Trophoblast cell (in vitro differentiated cells and primary cell): ENCODE data around the gene CLEC2D.
"Not testable (repeated sequence)": the region's sequence is repeated elsewhere in the genome, so short reads cannot be mapped to it uniquely, and the experiment has no call there.

ENCODE experiments used
- DNase-seq, 2 donors: peaks; one replicate each; pipeline ENCODE4 v3.0.0-alpha.2; 2016
- H2AFZ ChIP-seq: 2 replicates; pipeline ENCODE4 v1.6.1; 2013; ENCODE audit warnings: low read length, moderate library complexity, mild to moderate bottlenecking; ENCODE audit not compliant: insufficient read depth, poor library complexity
- H2AK5ac ChIP-seq: 2 replicates; pipeline ENCODE4 v1.6.1; 2013; ENCODE audit warnings: mild to moderate bottlenecking, low read length
- H2BK120ac ChIP-seq: 2 replicates; pipeline ENCODE4 v1.6.1; 2013; ENCODE audit warnings: low read length, mild to moderate bottlenecking, moderate library complexity; ENCODE audit not compliant: insufficient read depth, poor library complexity
- H2BK12ac ChIP-seq: 2 replicates; pipeline ENCODE4 v1.6.1; 2013; ENCODE audit warnings: mild to moderate bottlenecking, low read length, moderate library complexity
- H2BK5ac ChIP-seq: 2 replicates; pipeline ENCODE4 v1.6.1; 2013; ENCODE audit warnings: low read length, low read depth, moderate library complexity, mild to moderate bottlenecking; ENCODE audit not compliant: poor library complexity
- H3K14ac ChIP-seq: 2 replicates; pipeline ENCODE4 v1.6.1; 2013; ENCODE audit warnings: mild to moderate bottlenecking, low read length
- H3K18ac ChIP-seq: 2 replicates; pipeline ENCODE4 v1.6.1; 2013; ENCODE audit warnings: mild to moderate bottlenecking, low read length
- H3K23ac ChIP-seq: 2 replicates; pipeline ENCODE4 v1.6.1; 2013; ENCODE audit warnings: low read length
- H3K27ac ChIP-seq: 2 replicates; pipeline ENCODE4 v1.5.1; 2013; ENCODE audit warnings: low read depth, mild to moderate bottlenecking, inconsistent platforms, low read length, moderate library complexity
- H3K27me3 ChIP-seq: 2 replicates; pipeline ENCODE4 v1.6.1; 2013; ENCODE audit warnings: inconsistent platforms, mild to moderate bottlenecking, low read length, moderate library complexity; ENCODE audit not compliant: insufficient read depth
- H3K36me3 ChIP-seq, 2 experiments: 1 replicate in 1 of 2; 2 replicates in 1 of 2; pipeline ENCODE4 v1.6.1; 2013; ENCODE audit warnings: low read length in 2 of 2, mild to moderate bottlenecking in 2 of 2, moderate library complexity in 1 of 2; ENCODE audit not compliant: insufficient read depth in 2 of 2, control insufficient read depth in 1 of 2
- H3K4ac ChIP-seq: 2 replicates; pipeline ENCODE4 v1.6.1; 2013; ENCODE audit warnings: low read depth, mild to moderate bottlenecking, low read length, moderate library complexity
- H3K4me1 ChIP-seq, 2 experiments: 1 replicate in 1 of 2; 2 replicates in 1 of 2; pipeline ENCODE4 v1.6.1; 2013; ENCODE audit warnings: low read length in 2 of 2, mild to moderate bottlenecking in 2 of 2, moderate library complexity in 1 of 2; ENCODE audit not compliant: insufficient read depth in 2 of 2, control insufficient read depth in 1 of 2
- H3K4me2 ChIP-seq: 2 replicates; pipeline ENCODE4 v1.6.1; 2013; ENCODE audit warnings: inconsistent platforms, mild to moderate bottlenecking, low read length, moderate library complexity
- H3K4me3 ChIP-seq: 2 replicates; pipeline ENCODE4 v1.5.1; 2013; ENCODE audit warnings: mild to moderate bottlenecking, low read depth, low read length, inconsistent platforms
- H3K79me1 ChIP-seq: one replicate; pipeline ENCODE4 v1.6.1; 2013; ENCODE audit warnings: low read length
- H3K79me2 ChIP-seq: 2 replicates; pipeline ENCODE4 v1.6.1; 2013; ENCODE audit warnings: low read length, mild to moderate bottlenecking; ENCODE audit not compliant: control insufficient read depth, insufficient read depth, poor library complexity
- H3K9ac ChIP-seq: 2 replicates; pipeline ENCODE4 v1.6.1; 2013; ENCODE audit warnings: mild to moderate bottlenecking, low read length
- H3K9me3 ChIP-seq: 2 replicates; pipeline ENCODE4 v1.6.1; 2013; ENCODE audit warnings: low read depth, mild to moderate bottlenecking, control low read depth, inconsistent platforms, low read length; ENCODE audit not compliant: insufficient read depth
- H4K12ac ChIP-seq: 2 replicates; pipeline ENCODE4 v1.6.1; 2013; ENCODE audit warnings: low read depth, mild to moderate bottlenecking, low read length, moderate library complexity
- H4K8ac ChIP-seq: 2 replicates; pipeline ENCODE4 v1.6.1; 2013; ENCODE audit warnings: low read depth, mild to moderate bottlenecking, low read length, moderate library complexity
- H4K91ac ChIP-seq: one replicate; pipeline ENCODE4 v1.6.1; 2013; ENCODE audit warnings: low read depth, mild to moderate bottlenecking, low read length, moderate library complexity
- WGBS: extraction: QIAGEN DNeasy Blood & Tissue Kit; methylation state at CpG from one replicate; pipeline ENCODE4 v1.1.7; 2013; ENCODE audit warnings: missing lambda C conversion rate; ENCODE audit not compliant: insufficient read length, insufficient coverage; ENCODE audit errors: extremely low coverage; 5-methylcytosine and 5-hydroxymethylcytosine counted together

The CLEC2D gene

DNA sequence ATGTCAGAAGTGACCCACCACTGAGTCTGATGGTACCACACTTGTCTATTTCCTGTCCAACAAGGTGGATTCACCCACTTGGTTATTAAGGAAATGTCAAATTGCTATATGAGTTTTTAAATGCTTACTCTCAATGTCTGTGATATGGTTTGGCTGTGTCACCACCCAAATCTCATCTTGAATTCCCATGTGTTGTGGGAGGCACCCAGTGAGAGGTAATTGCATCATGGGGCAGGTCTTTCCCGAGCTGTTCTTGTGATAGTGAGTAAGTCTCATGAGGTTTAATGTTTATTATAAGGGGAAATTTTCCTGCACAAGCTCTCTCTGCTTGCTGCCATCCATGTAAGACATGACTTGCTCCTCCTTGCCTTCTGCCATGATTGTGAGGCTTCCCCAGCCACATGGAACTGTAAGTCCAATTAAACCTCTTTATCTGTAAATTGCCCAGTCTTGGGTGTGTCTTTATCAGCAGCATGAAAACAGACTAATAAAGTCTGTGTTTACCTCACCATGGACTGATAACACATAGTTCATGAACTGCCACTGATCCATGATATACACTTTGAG lies 24.4 kb upstream of the CLEC2D start:
- not testable (repeated sequence) for DNase-seq

DNA sequence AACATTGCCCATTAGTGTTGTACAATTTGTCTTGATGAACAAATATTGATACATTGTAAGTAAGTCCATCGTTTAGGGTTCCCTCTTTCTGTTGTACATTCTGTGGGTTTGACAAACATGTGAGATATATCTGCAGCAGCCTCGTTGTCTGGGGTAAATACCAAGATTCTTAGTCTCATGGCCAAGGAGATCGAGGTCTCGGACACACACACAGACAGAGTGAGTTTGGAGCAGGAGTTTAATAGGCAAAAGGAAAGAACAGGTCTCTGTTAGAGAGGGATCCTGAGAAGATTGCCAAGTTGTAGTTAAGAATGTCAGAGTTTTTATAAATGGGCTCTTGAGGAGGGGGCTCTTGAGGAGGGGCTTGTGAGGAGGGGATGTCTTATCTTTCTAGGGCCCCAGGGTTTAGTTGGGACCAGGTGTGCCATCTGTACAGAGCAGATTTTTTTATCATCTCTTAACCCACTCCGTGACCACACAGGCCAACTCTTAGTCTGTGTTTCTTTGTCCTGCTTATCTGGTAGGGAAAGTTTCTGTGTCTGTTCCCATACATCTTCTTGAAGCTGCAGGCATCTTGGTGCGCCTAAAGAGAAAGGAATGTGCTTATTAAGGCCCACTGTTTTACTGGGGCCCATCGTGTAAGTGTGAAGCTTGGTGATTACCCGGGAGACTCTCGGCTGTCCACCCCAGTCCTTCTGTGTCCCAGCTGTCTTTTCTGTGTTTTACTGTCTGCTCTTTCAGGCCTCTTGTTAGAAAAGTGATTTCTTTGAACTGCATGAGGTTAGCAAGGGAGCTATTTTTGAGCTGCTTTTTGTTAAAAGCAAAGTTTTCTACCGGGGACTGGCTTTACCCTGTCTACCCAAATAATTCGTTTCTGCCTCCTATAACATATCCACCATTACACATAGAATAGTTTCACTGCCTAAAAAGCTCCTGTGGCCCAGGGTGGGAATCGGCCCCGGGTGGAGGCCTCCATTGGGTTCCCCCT lies 22.4 kb upstream of the CLEC2D start:
- peaks cover 18 to 27% of the 10 kb centered on the region in 2 experiments for H3K4me1 ChIP-seq
- H3K4me3 ChIP-seq = peak overlapping the region; percentile 62
- H2BK120ac ChIP-seq = peak overlapping the region; percentile 94
- no CpG with 5 or more reads among the region's 13 CpGs for WGBS
- peak overlapping the region; percentile 98 for H2BK5ac ChIP-seq
- H3K36me3 ChIP-seq = peaks cover 3% of the 10 kb centered on the region in 2 experiments
- peaks cover 24% of the 10 kb centered on the region for H3K79me1 ChIP-seq
- peak overlapping the region; percentile 70 for H3K4me2 ChIP-seq
- H3K9ac ChIP-seq = peak overlapping the region; percentile 64
- no peak overlapping the region for H3K23ac ChIP-seq
- peak overlapping the region; percentile 69 for H3K18ac ChIP-seq
- peak overlapping the region; percentile 96 for H3K14ac ChIP-seq
- H3K4ac ChIP-seq = peak overlapping the region; percentile 93
- peak overlapping the region; percentile 95 for H4K91ac ChIP-seq
- peak overlapping the region; percentile 91 for H4K12ac ChIP-seq
- H3K79me2 ChIP-seq = peaks cover 11% of the 10 kb centered on the region
- H2AFZ ChIP-seq = peak overlapping the region; percentile 95
- H3K27me3 ChIP-seq = no peaks in the 10 kb centered on the region
- DNase-seq = no peak
- H2AK5ac ChIP-seq = peak overlapping the region; percentile 81
- H3K27ac ChIP-seq = peak overlapping the region; percentile 98
- peak overlapping the region; percentile 52 for H2BK12ac ChIP-seq
- H3K9me3 ChIP-seq = no peaks in the 10 kb centered on the region
- peak overlapping the region; percentile 97 for H4K8ac ChIP-seq

More for the DNA sequence above, 24.4 kb upstream of the CLEC2D start:
- H2AK5ac ChIP-seq, H3K9me3 ChIP-seq, H3K18ac ChIP-seq, H4K12ac ChIP-seq, H3K4me3 ChIP-seq, H4K8ac ChIP-seq, H2AFZ ChIP-seq, H4K91ac ChIP-seq, H3K27ac ChIP-seq, H2BK12ac ChIP-seq, H3K9ac ChIP-seq, H3K27me3 ChIP-seq, H2BK5ac ChIP-seq, H3K4me2 ChIP-seq, H3K79me2 ChIP-seq, H3K14ac ChIP-seq, H2BK120ac ChIP-seq, H3K4ac ChIP-seq, H3K23ac ChIP-seq, H3K36me3 ChIP-seq: not testable (repeated sequence)
- no CpG with 5 or more reads among the region's 1 CpG for whole genome bisulfite sequencing
- H3K79me1 ChIP-seq = peaks cover 24% of the 10 kb centered on the region
- H3K4me1 ChIP-seq = peaks cover 11 to 16% of the 10 kb centered on the region in 2 experiments

DNA sequence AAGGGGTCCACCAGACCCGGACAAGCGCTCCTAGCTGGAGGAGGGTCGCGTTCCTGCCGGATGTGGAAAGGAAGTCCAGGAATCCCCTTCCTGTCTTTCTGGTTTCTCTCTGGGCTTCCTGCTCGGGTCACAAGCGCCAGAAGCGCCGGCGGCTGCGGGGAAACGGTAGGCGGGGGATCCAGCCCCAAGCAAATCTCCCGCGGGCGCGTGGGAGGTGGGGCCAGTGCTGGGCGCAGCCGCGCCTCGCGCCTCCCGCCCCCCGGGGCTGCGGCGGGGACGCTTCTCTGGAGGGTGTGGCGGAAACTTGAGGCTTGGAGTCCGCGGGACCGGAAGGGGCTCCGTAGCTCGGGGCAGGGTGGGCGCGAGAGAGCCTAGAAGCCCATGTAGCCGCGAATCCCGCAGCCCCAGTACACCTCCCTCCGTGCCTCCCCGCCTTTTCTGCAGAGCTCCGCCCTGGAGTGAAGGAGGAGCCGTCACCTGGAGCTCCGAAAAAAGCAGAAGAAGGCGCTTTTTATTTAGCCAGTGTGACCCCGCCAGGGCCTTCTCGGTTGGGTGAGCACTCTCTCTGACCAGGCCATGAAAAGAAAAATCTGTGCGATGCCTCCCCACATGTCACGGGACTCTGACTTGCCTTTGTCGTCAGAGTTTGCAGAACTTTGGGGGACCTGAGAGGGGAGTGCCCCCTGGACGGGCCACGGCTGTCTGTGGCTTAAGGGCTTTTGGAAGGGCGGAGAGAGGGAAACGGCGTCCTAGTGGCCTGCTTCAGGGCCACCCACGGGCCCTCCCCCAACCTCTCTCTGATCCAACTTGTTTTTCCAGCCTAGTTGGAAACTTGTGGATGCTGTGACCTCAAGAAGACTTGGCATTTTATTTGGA lies 21.4 kb upstream of the CLEC2D start:
- Histone ChIP-seq H3K14ac (peak overlapping the region; percentile 96), H3K18ac (peak overlapping the region; percentile 88), H2BK5ac (peak overlapping the region; percentile 98), H3K36me3 (peaks cover 3% of the 10 kb centered on the region in 2 experiments), H3K9ac (peak overlapping the region; percentile 64), H3K4me3 (peak overlapping the region; percentile 67), H2BK120ac (peak overlapping the region; percentile 94), H3K27me3 (no peaks in the 10 kb centered on the region), H4K12ac (peak overlapping the region; percentile 91), H3K4ac (peak overlapping the region; percentile 93), H2BK12ac (peak overlapping the region; percentile 76), H3K27ac (peak overlapping the region; percentile 98), H4K91ac (peak overlapping the region; percentile 95), H3K9me3 (no peaks in the 10 kb centered on the region), H3K23ac (no peak overlapping the region), H3K4me1 (peaks cover 18 to 27% of the 10 kb centered on the region in 2 experiments), H2AK5ac (peak overlapping the region; percentile 81), H2AFZ (peak overlapping the region; percentile 95), H3K79me2 (peaks cover 11% of the 10 kb centered on the region), H4K8ac (peak overlapping the region; percentile 97), H3K79me1 (peaks cover 24% of the 10 kb centered on the region), H3K4me2 (peak overlapping the region; percentile 70)
- WGBS = no CpG with 5 or more reads among the region's 55 CpGs
- peak; percentile 83 to 92 for DNase-seq
